ENCODE results near the gene MSI2.

Gene MSI2

DNA sequence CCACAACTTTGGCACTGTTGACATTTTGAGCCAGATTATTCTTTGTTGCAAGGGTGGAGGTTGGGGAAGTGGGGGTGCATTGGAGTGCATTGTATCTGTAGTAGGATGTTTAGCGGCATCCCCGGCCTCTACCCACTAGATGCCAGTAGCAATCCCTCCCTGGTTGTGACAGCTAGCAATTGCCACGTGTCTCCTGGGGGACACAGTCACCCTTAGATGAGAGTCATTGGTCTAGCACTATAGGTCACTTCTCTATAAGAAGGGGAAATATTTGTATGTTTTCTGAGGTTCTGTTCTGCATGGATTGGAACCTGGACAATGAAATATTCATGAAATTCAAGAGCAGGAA lies 32.4 kb downstream of the MSI2 start:
- no peak overlapping the region for H3K27ac ChIP-seq (ENCODE audit: low read depth, low read length)

DNA sequence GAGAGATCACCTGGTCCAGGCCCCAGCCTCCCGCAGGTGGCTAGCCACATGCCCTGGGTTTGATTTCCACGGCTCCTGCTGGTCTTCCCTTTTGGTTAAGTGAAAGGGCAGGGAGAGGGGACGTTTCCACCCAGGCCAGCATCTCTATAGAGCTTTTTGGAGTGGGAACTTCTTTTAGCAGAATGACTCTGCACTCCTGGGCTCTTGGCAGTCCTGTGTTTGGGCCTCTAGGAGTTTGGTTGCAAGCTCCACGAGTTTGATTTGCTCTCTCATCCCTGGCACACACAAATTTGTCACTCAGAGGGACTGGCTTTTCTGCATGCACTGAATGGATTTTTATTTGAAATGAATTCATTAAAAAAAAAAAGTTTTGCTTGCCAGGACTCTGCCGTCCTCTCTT lies 32.8 kb downstream of the MSI2 start:
- no peaks in the 10 kb centered on the region for H4K20me1 ChIP-seq (ENCODE audit: low read depth, low read length)
- H3K4me2 ChIP-seq (ENCODE audit: low read depth, low read length, poor library complexity, severe bottlenecking): no peak overlapping the region
- H3K9me3 ChIP-seq (ENCODE audit: insufficient read depth, low read length): no peaks in the 10 kb centered on the region
- TF ChIP-seq, protein P1, sequence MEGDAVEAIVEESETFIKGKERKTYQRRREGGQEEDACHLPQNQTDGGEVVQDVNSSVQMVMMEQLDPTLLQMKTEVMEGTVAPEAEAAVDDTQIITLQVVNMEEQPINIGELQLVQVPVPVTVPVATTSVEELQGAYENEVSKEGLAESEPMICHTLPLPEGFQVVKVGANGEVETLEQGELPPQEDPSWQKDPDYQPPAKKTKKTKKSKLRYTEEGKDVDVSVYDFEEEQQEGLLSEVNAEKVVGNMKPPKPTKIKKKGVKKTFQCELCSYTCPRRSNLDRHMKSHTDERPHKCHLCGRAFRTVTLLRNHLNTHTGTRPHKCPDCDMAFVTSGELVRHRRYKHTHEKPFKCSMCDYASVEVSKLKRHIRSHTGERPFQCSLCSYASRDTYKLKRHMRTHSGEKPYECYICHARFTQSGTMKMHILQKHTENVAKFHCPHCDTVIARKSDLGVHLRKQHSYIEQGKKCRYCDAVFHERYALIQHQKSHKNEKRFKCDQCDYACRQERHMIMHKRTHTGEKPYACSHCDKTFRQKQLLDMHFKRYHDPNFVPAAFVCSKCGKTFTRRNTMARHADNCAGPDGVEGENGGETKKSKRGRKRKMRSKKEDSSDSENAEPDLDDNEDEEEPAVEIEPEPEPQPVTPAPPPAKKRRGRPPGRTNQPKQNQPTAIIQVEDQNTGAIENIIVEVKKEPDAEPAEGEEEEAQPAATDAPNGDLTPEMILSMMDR (IDR thresholded peaks at IDR 0.05; ENCODE audit: insufficient read depth, low read length, poor library complexity, severe bottlenecking): no peak
- no peak for TF ChIP-seq EZH2phosphoT487 (conservative IDR thresholded peaks at IDR 0.05; ENCODE audit: low read length)
- no peak overlapping the region for H3K9ac ChIP-seq (ENCODE audit: low read length)
- no peak overlapping the region for H2AFZ ChIP-seq (ENCODE audit: low read depth, low read length, severe bottlenecking)
- no peak overlapping the region for H3K27ac ChIP-seq (ENCODE audit: low read depth, low read length)
- H3K4me3 ChIP-seq (ENCODE audit: insufficient read depth, low read length, poor library complexity, severe bottlenecking): no peak overlapping the region
- peaks cover 86% of the 10 kb centered on the region for H3K79me2 ChIP-seq (ENCODE audit: insufficient read depth, low read length)
- peaks cover 11% of the 10 kb centered on the region for H3F3A ChIP-seq (ENCODE audit: insufficient read depth)
- H3K9me2 ChIP-seq (replicated peaks; ENCODE audit: insufficient read depth, low read length): no peaks in the 10 kb centered on the region
- peaks cover 12% of the 10 kb centered on the region; the same call in 1 of the 2 replicates for H3K36me3 ChIP-seq (ENCODE audit: low read length)
- H3K27me3 ChIP-seq (ENCODE audit: low read length): no peaks in the 10 kb centered on the region

More for the DNA sequence above, 32.4 kb downstream of the MSI2 start:
- Histone ChIP-seq H2AFZ (ENCODE audit: low read depth, low read length, severe bottlenecking) (no peak overlapping the region), H3K9me2 (replicated peaks; ENCODE audit: insufficient read depth, low read length) (no peaks in the 10 kb centered on the region), H3K4me3 (ENCODE audit: insufficient read depth, low read length, poor library complexity, severe bottlenecking) (no peak overlapping the region), H4K20me1 (ENCODE audit: low read depth, low read length) (no peaks in the 10 kb centered on the region), H3K27me3 (ENCODE audit: low read length) (no peaks in the 10 kb centered on the region), H3K79me2 (ENCODE audit: insufficient read depth, low read length) (peaks cover 85% of the 10 kb centered on the region), H3K9me3 (ENCODE audit: insufficient read depth, low read length) (no peaks in the 10 kb centered on the region), H3F3A (ENCODE audit: insufficient read depth) (peaks cover 11% of the 10 kb centered on the region), H3K9ac (ENCODE audit: low read length) (no peak overlapping the region), H3K36me3 (ENCODE audit: low read length) (peaks cover 12% of the 10 kb centered on the region; the same call in 1 of the 2 replicates), H3K4me2 (ENCODE audit: low read depth, low read length, poor library complexity, severe bottlenecking) (no peak overlapping the region)
- TF ChIP-seq, protein P1 (IDR thresholded peaks at IDR 0.05; ENCODE audit: insufficient read depth, low read length, poor library complexity, severe bottlenecking): no peak
- no peak for TF ChIP-seq EZH2phosphoT487 (conservative IDR thresholded peaks at IDR 0.05; ENCODE audit: low read length)

DNA sequence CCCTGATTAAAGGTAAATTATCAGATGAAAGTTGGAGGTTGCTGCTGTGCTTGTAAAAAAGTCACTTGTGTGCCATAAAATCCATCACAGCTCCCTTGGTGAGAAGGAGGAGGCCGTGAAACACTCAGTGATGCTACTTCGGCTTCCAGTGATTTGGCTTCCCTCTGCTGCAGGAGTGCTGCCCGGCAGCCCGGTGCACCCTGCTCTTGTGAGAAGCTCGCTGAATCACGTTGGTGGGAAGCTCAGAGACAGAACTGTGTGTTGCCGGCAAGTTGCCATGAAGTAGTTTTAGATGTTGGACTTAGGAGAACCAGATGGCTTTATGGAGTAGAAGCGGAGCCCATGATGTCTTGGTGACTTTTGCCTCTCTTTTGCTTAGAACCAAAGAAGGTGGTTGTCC lies 33.3 kb downstream of the MSI2 start:
- H3K36me3 ChIP-seq (ENCODE audit: low read length): peaks cover 12% of the 10 kb centered on the region; the same call in 1 of the 2 replicates
- H3K79me2 ChIP-seq (ENCODE audit: insufficient read depth, low read length): peaks cover 87% of the 10 kb centered on the region

More for the DNA sequence above, 33.3 kb downstream of the MSI2 start:
- H3K27ac ChIP-seq (ENCODE audit: low read depth, low read length): no peak overlapping the region
- no peak overlapping the region for H2AFZ ChIP-seq (ENCODE audit: low read depth, low read length, severe bottlenecking)
- H3K4me3 ChIP-seq (ENCODE audit: insufficient read depth, low read length, poor library complexity, severe bottlenecking): no peak overlapping the region
- no peaks in the 10 kb centered on the region for H3K27me3 ChIP-seq (ENCODE audit: low read length)
- H3K9me3 ChIP-seq (ENCODE audit: insufficient read depth, low read length): no peaks in the 10 kb centered on the region
- H3K9me2 ChIP-seq (replicated peaks; ENCODE audit: insufficient read depth, low read length): no peaks in the 10 kb centered on the region
- H3F3A ChIP-seq (ENCODE audit: insufficient read depth): peaks cover 6% of the 10 kb centered on the region
- no peaks in the 10 kb centered on the region for H4K20me1 ChIP-seq (ENCODE audit: low read depth, low read length)
- H3K4me2 ChIP-seq (ENCODE audit: low read depth, low read length, poor library complexity, severe bottlenecking): no peak overlapping the region
- TF ChIP-seq EZH2phosphoT487 (conservative IDR thresholded peaks at IDR 0.05; ENCODE audit: low read length): no peak
- TF ChIP-seq, protein P1 (IDR thresholded peaks at IDR 0.05; ENCODE audit: insufficient read depth, low read length, poor library complexity, severe bottlenecking): no peak
- no peak overlapping the region for H3K9ac ChIP-seq (ENCODE audit: low read length)

Data from SU-DHL-6 (cell line).